Sciatic nerve (tissue), 2 donors: ENCODE measurements around the gene MAN2A1. TPM values are rescaled to one million over a fixed set of nuclear protein-coding genes. Genes with fewer than 3 reads are reported as not detected.
"Not testable (repeated sequence)": the region's sequence is repeated elsewhere in the genome, so short reads cannot be mapped to it uniquely, and the experiment has no call there.

Source experiments
- ATAC-seq: fragments of 200-7000 bp; cut with Tn5 transposase; one replicate; pipeline ENCODE4 v1.9.1; 2020; ENCODE audit warnings: mild to moderate bottlenecking, moderate library complexity
- DNase-seq: peaks from one replicate; pipeline ENCODE4 v3.0.0-alpha.2; 2020; ENCODE audit warnings: low spot score
- intact Hi-C: fragments of 100-400 bp; cut with DNase I; formaldehyde crosslinking; loops from one replicate; pipeline ENCODE4 v1.14.2; 2022
- total RNA-seq: library from RNA; stranded (reverse); fragmentation: NEBNext Ultra II Directional; extraction: Animal tissue kit (Norgen Biotek cat#: 25700); gene quantifications from one replicate; pipeline ENCODE4 v1.2.1, GENCODE V29; 2021
- donor health status: DM: no; HTN: no; CAD: no.
- donor health status: DM: no; HTN: no; CAD: no.

The MAN2A1 gene
- total RNA-seq, 1 donor from 2014 or later: 45.2 TPM

GRCh38 chr5:109786206-109786855, 96.6 kb downstream of the MAN2A1 start:
- intact Hi-C loops: no loop called here
- ATAC-seq: no peak
- DNase-seq: no peak

- ATAC-seq (no peak), DNase-seq (no peak)
- intact Hi-C loops: no loop called here
These were observed 98.9 kb downstream of the MAN2A1 start for GRCh38 chr5:109788596-109788995.

- DNase-seq (no peak), ATAC-seq (no peak)
- intact Hi-C loops: no loop called here
These were observed 102.9 kb downstream of the MAN2A1 start for GRCh38 chr5:109792613-109793012.

- ATAC-seq (no peak), DNase-seq (no peak)
- intact Hi-C loops: no loop called here
These were observed 114.1 kb downstream of the MAN2A1 start for GRCh38 chr5:109803854-109804253.

GRCh38 chr5:109805472-109805871, 115.7 kb downstream of the MAN2A1 start:
- intact Hi-C loops: no loop called here
- DNase-seq (no peak), ATAC-seq (no peak)

- DNase-seq (no peak), ATAC-seq (no peak)
- intact Hi-C loops: no loop called here
These were observed 116.2 kb downstream of the MAN2A1 start for GRCh38 chr5:109805883-109806282.

GRCh38 chr5:109812698-109813097, 123.0 kb downstream of the MAN2A1 start:
- ATAC-seq (no peak), DNase-seq (no peak)
- intact Hi-C loops: no loop called here

- intact Hi-C loops: no loop called here
- no peak for ATAC-seq
- no peak for DNase-seq
These were observed 127.0 kb downstream of the MAN2A1 start for GRCh38 chr5:109816732-109817131.

- ATAC-seq: no peak
- intact Hi-C loops: no loop called here
These were observed 130.2 kb downstream of the MAN2A1 start for GRCh38 chr5:109819878-109820277.

GRCh38 chr5:109823597-109823996, 133.9 kb downstream of the MAN2A1 start:
- no peak for DNase-seq
- no peak for ATAC-seq
- intact Hi-C loops: no loop called here

More at GRCh38 chr5:109819878-109820277, 130.2 kb downstream of the MAN2A1 start:
- DNase-seq: no peak

- intact Hi-C loops: no loop called here
- ATAC-seq (no peak), DNase-seq (no peak)
These were observed 135.7 kb downstream of the MAN2A1 start for GRCh38 chr5:109825450-109825849.

- DNase-seq: no peak
- ATAC-seq: no peak
- intact Hi-C loops: no loop called here
These were observed 136.7 kb downstream of the MAN2A1 start for GRCh38 chr5:109826426-109826825.

GRCh38 chr5:109829331-109829730, 139.6 kb downstream of the MAN2A1 start:
- DNase-seq (no peak), ATAC-seq (peak; percentile 39)
- intact Hi-C loops: no loop called here

- DNase-seq: no peak
- intact Hi-C loops: no loop called here
- no peak for ATAC-seq
These were observed 141.3 kb downstream of the MAN2A1 start for GRCh38 chr5:109830955-109831502.

GRCh38 chr5:109832207-109833188, 142.8 kb downstream of the MAN2A1 start:
- DNase-seq, intact Hi-C loops, ATAC-seq: not testable (repeated sequence)

GRCh38 chr5:109833946-109834345, 144.2 kb downstream of the MAN2A1 start:
- ATAC-seq (no peak), DNase-seq (no peak)
- intact Hi-C loops: no loop called here

- intact Hi-C loops: no loop called here
- DNase-seq (no peak), ATAC-seq (peak; percentile 91)
These were observed 146.6 kb downstream of the MAN2A1 start for GRCh38 chr5:109836280-109836679.

GRCh38 chr5:109837231-109837861, 147.6 kb downstream of the MAN2A1 start:
- ATAC-seq: peak; percentile 40
- no peak for DNase-seq
- intact Hi-C loops: no loop called here

- intact Hi-C loops: no loop called here
- ATAC-seq (no peak), DNase-seq (no peak)
These were observed 148.4 kb downstream of the MAN2A1 start for GRCh38 chr5:109838157-109838556.
